H1 (cell line): ENCODE data around the gene PPP2R2C. TPM values are rescaled to one million over a fixed set of nuclear protein-coding genes. Genes with fewer than 3 reads are reported as not detected.

Source experiments
- ATF2 ChIP-seq: IDR thresholded peaks from 2 replicates; pipeline ENCODE4 v1.6.1; 2012; ENCODE audit warnings: low read length, inconsistent platforms
- CEBPB ChIP-seq: IDR thresholded peaks from 2 replicates; pipeline ENCODE4 v1.6.1; 2012; ENCODE audit warnings: low read depth, low read length
- PHF8 ChIP-seq: fragments of 200-600 bp; sonication (generic); conservative IDR thresholded peaks from 2 replicates; pipeline ENCODE4 v1.7.1; 2012; ENCODE audit warnings: low read depth, mild to moderate bottlenecking, inconsistent platforms, low read length, moderate library complexity
- TAF7 ChIP-seq: optimal IDR thresholded peaks from 2 replicates; pipeline ENCODE3; 2011; ENCODE audit warnings: low read depth, mild to moderate bottlenecking, inconsistent platforms, low read length, moderate library complexity, borderline replicate concordance
- TBP ChIP-seq: IDR thresholded peaks from 2 replicates; pipeline ENCODE4 v1.6.1; 2011; ENCODE audit warnings: low read depth, low read length, improper control_type of control experiment
- polyA plus RNA-seq, 7 experiments: library from polyadenylated mRNA; depleted of rRNA in 3 of 7; stranded (reverse) in 5 of 7; unstranded in 2 of 7; fragments of >200 nt in 5 of 7; fragments of 200-250 nt in 2 of 7; gene quantifications; 1 replicate in 5 of 7; 2 replicates in 1 of 7; 4 replicates in 1 of 7; pipeline versions ENCODE4 v1.2.1 to v1.2.3, GENCODE V29; 2011 to 2013; ENCODE audit warnings: missing spikeins in 2 of 7, mixed read lengths in 2 of 7
- total RNA-seq: library from RNA; stranded (reverse); fragmentation: NEBNext Ultra II Directional; extraction: Animal tissue kit (Norgen Biotek cat#: 25700); gene quantifications from 2 replicates; pipeline ENCODE4 v1.2.1, GENCODE V29; 2021

PPP2R2C gene
- total and polyA plus RNA-seq, 2 of the 8 experiments (the other 6 are each of a cell fraction or from before 2014, with no cell fraction given), result 6.4 TPM

GRCh38 chr4:6290769-6291547 is 181.5 kb downstream of the PPP2R2C start (continued):
- no peak for TF ChIP-seq ATF2
- no peak for TF ChIP-seq PHF8
- no peak for TF ChIP-seq TBP
- peak; percentile 80 for TF ChIP-seq CEBPB
- TF ChIP-seq TAF7, result no peak
